PC-3 (cell line): Measurements from ENCODE around the gene TM4SF4.

Experiments used
- EZH2 ChIP-seq: fragments of 300-600 bp; sonication (generic); IDR thresholded peaks from one replicate; pipeline ENCODE4 v1.6.1; 2017; ENCODE audit warnings: antibody characterized with exemption, mild to moderate bottlenecking, low read length; ENCODE audit not compliant: unreplicated experiment
- TF ChIP-seq, protein P1 (sequence below): fragments of 300-600 bp; sonication (generic); conservative IDR thresholded peaks from 2 replicates; pipeline ENCODE4 v1.5.1; 2017; ENCODE audit warnings: antibody characterized with exemption, low read depth, mild to moderate bottlenecking, low read length

DNA sequence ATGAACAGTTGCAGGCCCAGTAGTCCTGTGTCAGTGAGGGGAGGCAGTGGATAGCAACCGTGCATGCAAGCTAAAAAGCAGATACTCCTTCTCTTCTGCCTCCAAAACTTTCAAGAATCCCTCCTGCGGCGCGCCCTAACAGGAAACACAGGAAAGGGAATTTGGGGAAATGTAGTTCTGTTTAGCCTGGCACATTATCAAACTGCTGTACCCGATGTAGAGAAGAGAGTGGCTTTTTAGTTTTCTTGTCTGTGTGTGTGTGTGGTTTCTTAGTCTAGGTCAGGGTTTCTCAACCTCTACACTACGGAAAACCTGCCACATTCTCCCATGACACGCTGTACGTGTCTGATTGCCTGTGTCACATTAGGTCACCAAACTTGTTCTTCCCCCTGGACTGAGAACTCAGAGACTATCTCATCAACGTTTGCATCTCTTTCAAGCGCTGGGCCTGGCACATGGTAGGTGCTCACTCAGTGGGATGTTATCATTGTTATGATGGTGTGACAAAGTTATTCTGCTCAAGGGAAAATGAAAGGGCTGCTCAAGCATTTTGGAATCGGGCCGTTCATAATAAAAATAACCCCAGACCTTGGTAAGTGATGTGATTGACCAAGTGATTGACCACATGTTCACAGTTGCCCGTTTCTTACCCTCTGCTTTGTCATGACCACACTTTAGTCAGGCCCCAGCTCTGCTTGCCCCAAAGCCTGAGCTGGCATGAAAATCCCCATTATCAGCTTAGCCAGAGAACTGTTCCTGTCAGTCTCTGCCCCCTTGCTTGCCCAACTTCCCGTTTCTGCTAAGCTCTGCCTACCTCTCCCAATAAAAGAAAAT lies 33.2 kb downstream of the TM4SF4 start:
- no peak for TF ChIP-seq EZH2
- TF ChIP-seq, protein P1, sequence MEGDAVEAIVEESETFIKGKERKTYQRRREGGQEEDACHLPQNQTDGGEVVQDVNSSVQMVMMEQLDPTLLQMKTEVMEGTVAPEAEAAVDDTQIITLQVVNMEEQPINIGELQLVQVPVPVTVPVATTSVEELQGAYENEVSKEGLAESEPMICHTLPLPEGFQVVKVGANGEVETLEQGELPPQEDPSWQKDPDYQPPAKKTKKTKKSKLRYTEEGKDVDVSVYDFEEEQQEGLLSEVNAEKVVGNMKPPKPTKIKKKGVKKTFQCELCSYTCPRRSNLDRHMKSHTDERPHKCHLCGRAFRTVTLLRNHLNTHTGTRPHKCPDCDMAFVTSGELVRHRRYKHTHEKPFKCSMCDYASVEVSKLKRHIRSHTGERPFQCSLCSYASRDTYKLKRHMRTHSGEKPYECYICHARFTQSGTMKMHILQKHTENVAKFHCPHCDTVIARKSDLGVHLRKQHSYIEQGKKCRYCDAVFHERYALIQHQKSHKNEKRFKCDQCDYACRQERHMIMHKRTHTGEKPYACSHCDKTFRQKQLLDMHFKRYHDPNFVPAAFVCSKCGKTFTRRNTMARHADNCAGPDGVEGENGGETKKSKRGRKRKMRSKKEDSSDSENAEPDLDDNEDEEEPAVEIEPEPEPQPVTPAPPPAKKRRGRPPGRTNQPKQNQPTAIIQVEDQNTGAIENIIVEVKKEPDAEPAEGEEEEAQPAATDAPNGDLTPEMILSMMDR: no peak
